Heart left ventricle (tissue), 16 donors: Measurements from ENCODE around the gene INO80C. TPM values are rescaled to one million over a fixed set of nuclear protein-coding genes. Genes with fewer than 3 reads are reported as not detected.

Source experiments
- ATAC-seq, 4 donors: fragments of 200-7000 bp; cut with Tn5 transposase; one replicate each; pipeline ENCODE4 v1.9.1; 2020 to 2022; ENCODE audit warnings: moderate library complexity in 4 of 4, mild to moderate bottlenecking in 3 of 4, moderate number of reproducible peaks in 1 of 4
- DNase-seq, 5 donors: peaks; one replicate each; pipeline ENCODE4 v3.0.0-alpha.2; 2020
- H3K27ac ChIP-seq, 12 donors: fragments of 200-600 bp; sonication (generic) in 4 of 12; one replicate each; pipeline versions ENCODE4 v1.5.0 to v1.8.0; 2016 to 2022; ENCODE audit warnings: mild to moderate bottlenecking in 2 of 12
- H3K27me3 ChIP-seq, 9 donors: fragments of 200-600 bp; sonication (generic) in 2 of 9; one replicate each; pipeline versions ENCODE4 v1.5.1 to v1.8.0; 2016 to 2022; ENCODE audit warnings: mild to moderate bottlenecking in 3 of 9
- H3K36me3 ChIP-seq, 9 donors: fragments of 200-600 bp; sonication (generic) in 2 of 9; one replicate each; pipeline versions ENCODE4 v1.5.0 to v1.8.0; 2018 to 2022; ENCODE audit warnings: mild to moderate bottlenecking in 2 of 9
- H3K4me1 ChIP-seq, 12 donors: fragments of 200-600 bp; sonication (generic) in 4 of 12; one replicate each; pipeline versions ENCODE4 v1.5.0 to v1.8.0; 2016 to 2022; ENCODE audit warnings: mild to moderate bottlenecking in 3 of 12
- H3K4me3 ChIP-seq, 12 donors: fragments of 200-600 bp; sonication (generic) in 4 of 12; one replicate each; pipeline versions ENCODE4 v1.5.0 to v1.8.0; 2017 to 2022; ENCODE audit warnings: mild to moderate bottlenecking in 9 of 12, moderate library complexity in 4 of 12
- H3K9me3 ChIP-seq, 12 donors: fragments of 200-600 bp; sonication (generic) in 4 of 12; one replicate each; pipeline versions ENCODE4 v1.5.0 to v1.8.0; 2016 to 2022; ENCODE audit warnings: mild to moderate bottlenecking in 1 of 12
- CTCF ChIP-seq, 12 donors: fragments of 200-600 bp; sonication (generic) in 4 of 12; IDR thresholded peaks; one replicate each; pipeline versions ENCODE4 v1.5.0 to v1.8.0; 2018 to 2022; ENCODE audit warnings: antibody characterized with exemption in 12 of 12, mild to moderate bottlenecking in 5 of 12
- POLR2A ChIP-seq, 2 donors: fragments of 450-650 bp; IDR thresholded peaks; one replicate each; pipeline ENCODE4 v1.6.1; 2017; ENCODE audit warnings: antibody characterized with exemption in 2 of 2, mild to moderate bottlenecking in 2 of 2, moderate library complexity in 2 of 2
- WGBS, 4 donors: extraction: QIAGEN DNeasy Blood & Tissue Kit in 2 of 4; methylation state at CpG; one replicate each; pipeline versions ENCODE4 v1.1.5 to v1.1.7; 2013 to 2018; 5-methylcytosine and 5-hydroxymethylcytosine counted together
- intact Hi-C, 10 donors: fragments of 100-400 bp; cut with DNase I; formaldehyde crosslinking; loops; one replicate each; pipeline versions ENCODE4 v1.11.1 to v1.14.2; 2022
- polyA plus RNA-seq, 2 donors: library from polyadenylated mRNA; stranded (reverse); fragments of 200-250 nt; gene quantifications; one replicate each; pipeline ENCODE4 v1.2.3, GENCODE V29; 2013
- total RNA-seq, 9 donors: library from RNA; depleted of rRNA in 2 of 9; stranded (reverse); fragments of >200 nt in 2 of 9; fragmentation: NEBNext Ultra II Directional in 3 of 9; extraction: Animal tissue kit (Norgen Biotek cat#: 25700) in 3 of 9; gene quantifications; one replicate each; pipeline versions ENCODE4 v1.1.0 to v1.2.4, GENCODE V29; 2016 to 2023
- donor health status: ischemic (EF 13 %, LVEDD 7.1; RV severe dilation, severe dysfunction).
- donor health status: healthy with polysubstance abuse.
- donor health status: DM: no; HTN: yes; CAD: no.
- donor health status: DM: no; HTN: no; CAD: no.
- donor health status: ischemic (EF 25% LVEDD 6.9; RV normal size, moderate dysfunction).
- donor health status: ischemic (EF 25% LVEDD 5.7; RV mildly dilated, moderate dysfunction).
- donor health status: healthy.
- donor health status: DM: yes; HTN: yes; CAD: no.
- donor health status: ischemic (EF 35%, LVEDD 5.7; RV mildly dilated, moderate dysfunction).
- donor health status: nonischemic (EF 11% LVEDD 7.7; RV severe dilation, severe dysfunction).
- donor health status: DM: yes; HTN: yes; CAD: no.
- donor health status: PGD.
- donor health status: ischemic (EF 29% LVEDD 5.4; RV normal size, mild dysfunction).
- donor health status: nonischemic (EF 23%, LVEDD 6.1; RV moderate dilation, normal function).

The INO80C gene
- total and polyA plus RNA-seq, 11 donors: 5.6 to 29.0 (median 22.3) TPM

GRCh38 chr18:35481960-35482366 lies 15.8 kb downstream of the INO80C start:
- WGBS, 4 donors: 92 to 97% (median 94%) methylated on average over 5 of the region's 5 CpGs
- DNase-seq (no peak), ATAC-seq (no peak)
- Histone ChIP-seq H3K9me3 (no peaks in the 10 kb centered on the region), H3K4me1 (peaks cover 0 to 25% (median 0%) of the 10 kb centered on the region in 12 donors), H3K27ac (no peak overlapping the region), H3K36me3 (peaks cover 0 to 3% (median 0%) of the 10 kb centered on the region in 9 donors), H3K27me3 (no peaks in the 10 kb centered on the region), H3K4me3 (no peak overlapping the region)
- intact Hi-C loops: no loop called here
- TF ChIP-seq CTCF (IDR thresholded peaks at IDR 0.05) (no peak), POLR2A (IDR thresholded peaks at IDR 0.05) (no peak)

- H3K27ac ChIP-seq: peak overlapping the region in 1 of 12 donors; percentile 34
- TF ChIP-seq CTCF (IDR thresholded peaks at IDR 0.05): no peak
- TF ChIP-seq POLR2A (IDR thresholded peaks at IDR 0.05): no peak
- DNase-seq (no peak), ATAC-seq (no peak)
- H3K9me3 ChIP-seq: no peaks in the 10 kb centered on the region
- H3K36me3 ChIP-seq: peaks cover 0 to 10% (median 0%) of the 10 kb centered on the region in 9 donors
- 67 to 92% (median 86%) methylated on average over 1 of the region's 1 CpG for WGBS, 4 donors
- intact Hi-C loops: no loop called here
- peaks cover 0 to 28% (median 0%) of the 10 kb centered on the region in 12 donors for H3K4me1 ChIP-seq
- no peak overlapping the region for H3K4me3 ChIP-seq
- no peaks in the 10 kb centered on the region for H3K27me3 ChIP-seq
These were observed 17.7 kb downstream of the INO80C start for GRCh38 chr18:35479911-35480586.

- Histone ChIP-seq H3K27me3 (no peaks in the 10 kb centered on the region), H3K27ac (peak overlapping the region in 2 of 12 donors; percentile 28 to 34), H3K36me3 (peaks cover 0 to 10% (median 3%) of the 10 kb centered on the region in 9 donors), H3K4me1 (peaks cover 0 to 28% (median 0%) of the 10 kb centered on the region in 12 donors), H3K9me3 (no peaks in the 10 kb centered on the region), H3K4me3 (no peak overlapping the region)
- TF ChIP-seq CTCF (IDR thresholded peaks at IDR 0.05): no peak
- TF ChIP-seq POLR2A (IDR thresholded peaks at IDR 0.05): no peak
- peak in 1 of 5 donors; percentile 34 for DNase-seq
- WGBS, 4 donors: 71 to 83% (median 81%) methylated on average over 8 of the region's 8 CpGs
- ATAC-seq: peak in 3 of 4 donors; percentile 64 to 95 (median 73)
- intact Hi-C loops: no loop called here
These were observed 19.0 kb downstream of the INO80C start for GRCh38 chr18:35478520-35479435.

GRCh38 chr18:35477974-35478373 lies 19.8 kb downstream of the INO80C start:
- intact Hi-C loops: no loop called here
- no peaks in the 10 kb centered on the region for H3K9me3 ChIP-seq
- H3K27ac ChIP-seq: peak overlapping the region in 1 of 12 donors; percentile 34
- H3K27me3 ChIP-seq: no peaks in the 10 kb centered on the region
- peaks cover 0 to 10% (median 3%) of the 10 kb centered on the region in 9 donors for H3K36me3 ChIP-seq
- H3K4me1 ChIP-seq: peaks cover 0 to 28% (median 0%) of the 10 kb centered on the region in 12 donors
- DNase-seq: no peak
- no peak for TF ChIP-seq CTCF (IDR thresholded peaks at IDR 0.05)
- TF ChIP-seq POLR2A (IDR thresholded peaks at IDR 0.05): no peak
- no peak overlapping the region for H3K4me3 ChIP-seq
- no peak for ATAC-seq
